RWPE1 (cell line): ENCODE measurements around the gene RBBP7.
"Not testable (repeated sequence)": the region's sequence is repeated elsewhere in the genome, so short reads cannot be mapped to it uniquely, and the experiment has no call there.

Experiments
- CTCF ChIA-PET: fragments of 350-600 bp; sonication (Branson Sonifier 250); formaldehyde crosslinking; extraction: SDS; loops from one replicate; lab custom pipeline; 2021; lab: Yijun Ruan, JAX
- POLR2A ChIA-PET: fragments of 400-600 bp; formaldehyde crosslinking; extraction: SDS; loops from one replicate; lab custom pipeline; 2020; ENCODE audit warnings: antibody characterized with exemption; ENCODE audit not compliant: low non-redundant PET; lab: Yijun Ruan, JAX
- DNase-seq: peaks from one replicate; pipeline ENCODE4 v3.0.0; 2012; ENCODE audit warnings: low spot score
- H3K27ac ChIP-seq: fragments of 450-650 bp; 2 replicates; pipeline ENCODE4 v1.5.1; 2017
- TF ChIP-seq, protein P1 (sequence below): fragments of 450-650 bp; conservative IDR thresholded peaks from 2 replicates; pipeline ENCODE4 v1.5.1; 2017; ENCODE audit warnings: low read depth, mild to moderate bottlenecking

Gene RBBP7

DNA sequence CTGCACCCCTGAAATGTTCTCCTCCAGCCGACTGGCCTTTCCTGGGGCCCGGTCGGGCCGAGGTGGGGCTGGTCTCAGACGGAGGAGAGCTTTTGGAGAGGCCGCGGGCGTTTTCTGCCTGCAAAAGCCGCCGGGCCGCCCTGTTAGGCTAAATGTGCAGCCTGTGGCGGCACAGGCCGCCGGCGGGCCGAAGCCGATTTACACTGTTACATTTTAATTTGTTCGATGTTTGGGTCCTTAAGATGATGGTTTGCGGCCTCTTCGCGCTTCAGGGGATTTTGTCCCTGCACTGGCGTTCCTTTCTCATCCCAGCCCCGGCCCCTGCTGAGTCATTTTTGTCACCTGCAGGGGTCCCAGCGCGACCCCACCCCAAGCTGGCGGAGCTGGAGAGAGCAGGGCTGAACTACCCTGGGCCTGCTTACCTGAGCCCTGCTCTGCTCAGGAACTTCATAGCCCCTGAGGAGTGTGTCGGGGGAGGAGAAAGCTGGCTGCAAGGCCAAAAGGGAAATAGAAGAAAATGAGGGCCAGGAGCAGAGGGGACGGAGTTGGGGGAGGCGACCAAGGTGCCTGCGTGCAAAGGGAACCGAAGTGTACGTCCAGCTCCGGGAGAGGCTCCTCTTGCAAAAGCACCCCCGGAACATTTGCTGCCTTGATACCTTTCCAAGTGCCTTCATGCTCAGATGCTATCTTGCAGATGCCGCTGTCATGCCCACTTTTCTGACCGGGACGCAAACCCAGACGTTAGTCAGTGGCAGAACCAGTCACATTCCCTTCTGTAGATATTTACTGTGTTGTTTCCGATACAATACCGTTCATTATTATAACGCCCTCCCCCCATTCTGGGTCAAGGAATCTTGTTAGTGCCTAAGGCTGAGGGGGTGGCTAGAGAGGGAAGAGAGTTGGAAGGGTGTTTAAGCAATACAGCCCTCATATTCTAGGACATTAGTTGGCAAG is 977 bp upstream of the RBBP7 start:
- ChIA-PET CTCF (interaction anchor here (0.7 kb wide), 1 partner anchor 34 kb away, joined by 3 read pairs; no protein-coding TSS in a partner anchor), POLR2A (no interaction called here)
- DNase-seq, result no peak
- TF ChIP-seq, protein P1, sequence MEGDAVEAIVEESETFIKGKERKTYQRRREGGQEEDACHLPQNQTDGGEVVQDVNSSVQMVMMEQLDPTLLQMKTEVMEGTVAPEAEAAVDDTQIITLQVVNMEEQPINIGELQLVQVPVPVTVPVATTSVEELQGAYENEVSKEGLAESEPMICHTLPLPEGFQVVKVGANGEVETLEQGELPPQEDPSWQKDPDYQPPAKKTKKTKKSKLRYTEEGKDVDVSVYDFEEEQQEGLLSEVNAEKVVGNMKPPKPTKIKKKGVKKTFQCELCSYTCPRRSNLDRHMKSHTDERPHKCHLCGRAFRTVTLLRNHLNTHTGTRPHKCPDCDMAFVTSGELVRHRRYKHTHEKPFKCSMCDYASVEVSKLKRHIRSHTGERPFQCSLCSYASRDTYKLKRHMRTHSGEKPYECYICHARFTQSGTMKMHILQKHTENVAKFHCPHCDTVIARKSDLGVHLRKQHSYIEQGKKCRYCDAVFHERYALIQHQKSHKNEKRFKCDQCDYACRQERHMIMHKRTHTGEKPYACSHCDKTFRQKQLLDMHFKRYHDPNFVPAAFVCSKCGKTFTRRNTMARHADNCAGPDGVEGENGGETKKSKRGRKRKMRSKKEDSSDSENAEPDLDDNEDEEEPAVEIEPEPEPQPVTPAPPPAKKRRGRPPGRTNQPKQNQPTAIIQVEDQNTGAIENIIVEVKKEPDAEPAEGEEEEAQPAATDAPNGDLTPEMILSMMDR, result no peak
- H3K27ac ChIP-seq, result peak overlapping the region; percentile 91

DNA sequence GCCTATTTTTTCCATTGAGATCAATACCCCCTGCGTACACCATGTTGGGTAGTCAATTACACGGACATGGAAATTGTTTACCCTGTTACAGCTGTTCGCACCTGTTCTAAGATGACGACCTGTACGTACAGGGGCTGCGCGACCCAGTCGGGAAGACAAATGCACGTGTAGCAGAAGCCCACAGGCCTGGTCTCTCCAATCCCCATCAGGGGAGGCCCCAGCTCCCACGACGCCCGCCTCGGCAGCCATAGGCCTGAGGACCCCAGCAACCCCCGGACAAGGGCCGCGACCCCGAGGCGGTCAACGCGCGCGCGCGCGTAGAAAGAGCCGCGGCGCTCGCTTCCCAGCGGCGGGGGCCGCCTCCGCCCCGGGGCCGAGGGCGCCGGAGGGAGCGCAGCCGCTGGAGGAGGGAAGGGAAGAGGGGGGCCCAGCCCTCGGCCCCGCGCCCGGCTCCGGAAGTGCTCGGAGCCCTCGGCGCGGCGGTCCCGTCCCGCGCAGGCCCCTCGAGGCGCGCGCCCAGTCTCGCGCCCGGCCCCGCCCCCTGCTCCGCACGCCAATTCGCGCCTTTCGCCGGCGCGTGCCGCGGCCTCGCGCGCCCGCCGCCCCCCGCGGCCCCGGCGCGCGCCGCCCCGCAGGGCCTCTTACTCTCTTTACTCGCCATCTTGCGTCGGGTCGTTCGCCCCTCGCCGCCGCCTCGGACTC is 618 bp downstream of the RBBP7 start:
- POLR2A ChIA-PET, result no interaction called here
- CTCF ChIA-PET, result interaction anchor here (0.7 kb wide), 1 partner anchor 14 kb away, joined by 4 read pairs; no protein-coding TSS in a partner anchor
- TF ChIP-seq, protein P1, result no peak
- DNase-seq, result peak; percentile 5
- peak overlapping the region; percentile 91 for H3K27ac ChIP-seq

DNA sequence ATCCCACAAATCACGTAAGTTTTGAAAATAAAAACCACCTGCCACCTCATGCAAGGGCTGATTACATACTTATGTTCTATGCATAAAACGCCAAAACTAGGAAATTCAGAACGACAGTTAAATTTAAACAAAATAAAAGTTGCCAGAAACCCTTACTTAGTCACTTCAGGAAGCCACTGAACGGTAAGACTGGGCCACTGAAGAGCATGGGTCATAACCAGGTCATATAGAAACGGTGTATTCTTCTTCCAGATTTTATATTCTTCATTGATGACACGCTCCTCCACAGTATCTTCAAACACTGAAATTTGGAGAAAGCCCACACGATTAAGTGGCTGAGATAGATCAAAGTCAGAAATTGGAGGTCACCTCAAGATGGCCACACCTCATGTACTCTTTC is 1.2 kb downstream of the RBBP7 start:
- TF ChIP-seq, protein P1, result no peak
- CTCF ChIA-PET, result interaction anchor here (1.2 kb wide), 1 partner anchor 178 kb away, joined by 3 read pairs; no protein-coding TSS in a partner anchor
- no peak overlapping the region for H3K27ac ChIP-seq
- no peak for DNase-seq
- POLR2A ChIA-PET, result no interaction called here

DNA sequence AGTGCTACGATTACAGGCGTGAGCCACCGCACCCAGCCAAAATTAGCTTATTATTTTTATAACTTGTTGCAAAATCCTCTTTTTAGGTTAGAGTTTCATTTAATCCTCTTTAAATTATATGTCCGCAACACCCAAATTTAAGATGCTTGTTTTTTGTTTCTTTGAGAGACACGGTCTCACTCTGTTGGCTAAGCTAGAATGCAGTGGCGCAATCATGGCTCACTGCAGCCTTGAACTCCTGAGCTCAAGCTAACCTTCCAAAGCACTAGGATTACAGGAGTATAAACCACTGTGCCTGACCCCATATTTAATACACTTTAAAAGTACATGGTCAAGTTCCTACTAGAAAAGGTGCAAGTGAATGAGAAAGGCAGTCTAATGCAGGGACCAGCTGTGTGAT is 2.2 kb downstream of the RBBP7 start:
- ChIA-PET POLR2A (no interaction called here), CTCF (interaction anchor here (1.2 kb wide), 1 partner anchor 179 kb away, joined by 3 read pairs; no protein-coding TSS in a partner anchor)
- DNase-seq, result no peak
- no peak overlapping the region for H3K27ac ChIP-seq
- TF ChIP-seq, protein P1, result no peak

DNA sequence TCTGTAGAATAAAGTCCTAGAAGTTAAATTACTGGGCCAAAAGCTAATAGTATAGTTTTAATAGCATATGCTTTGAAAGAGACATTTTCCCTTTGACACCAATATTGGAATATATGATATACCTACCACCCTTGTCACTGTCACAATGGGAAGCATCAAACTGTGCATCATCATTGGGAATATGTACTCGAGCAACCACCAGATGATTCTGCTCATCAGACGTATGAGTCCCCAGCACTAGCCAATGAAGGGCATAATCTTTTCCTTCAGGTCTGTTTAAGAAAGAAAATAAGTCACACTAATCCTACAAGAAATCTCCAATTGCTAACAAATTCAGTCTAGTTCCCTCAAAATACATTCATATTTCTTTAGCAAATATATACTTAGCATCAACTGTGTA is 7.3 kb downstream of the RBBP7 start:
- H3K27ac ChIP-seq, result no peak overlapping the region
- TF ChIP-seq, protein P1, result no peak
- no peak for DNase-seq
- ChIA-PET CTCF (no interaction called here), POLR2A (no interaction called here)

DNA sequence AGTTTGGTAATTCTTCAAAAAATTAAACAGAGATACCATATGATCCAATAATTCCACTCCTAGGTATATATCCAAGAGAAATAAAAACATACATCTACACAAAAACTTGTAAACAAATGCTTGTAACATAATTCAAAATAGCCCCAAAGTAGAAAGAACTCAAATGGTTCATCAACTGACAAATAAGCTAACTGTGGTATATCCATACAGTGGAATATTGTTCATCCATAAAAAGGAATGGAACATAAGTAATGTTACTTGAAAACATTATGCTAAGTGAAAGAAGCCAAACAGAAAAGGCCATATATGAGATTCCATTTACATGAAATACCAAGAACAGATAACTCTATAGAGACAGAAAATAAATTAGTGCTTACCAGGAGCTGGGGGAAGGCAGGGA is 13.4 kb downstream of the RBBP7 start:
- CTCF ChIA-PET, result interaction anchor here (0.5 kb wide), 1 partner anchor 22 kb away, joined by 3 read pairs; no protein-coding TSS in a partner anchor
- POLR2A ChIA-PET, result no interaction called here
- no peak for DNase-seq
- TF ChIP-seq, protein P1, result no peak
- H3K27ac ChIP-seq, result no peak overlapping the region

DNA sequence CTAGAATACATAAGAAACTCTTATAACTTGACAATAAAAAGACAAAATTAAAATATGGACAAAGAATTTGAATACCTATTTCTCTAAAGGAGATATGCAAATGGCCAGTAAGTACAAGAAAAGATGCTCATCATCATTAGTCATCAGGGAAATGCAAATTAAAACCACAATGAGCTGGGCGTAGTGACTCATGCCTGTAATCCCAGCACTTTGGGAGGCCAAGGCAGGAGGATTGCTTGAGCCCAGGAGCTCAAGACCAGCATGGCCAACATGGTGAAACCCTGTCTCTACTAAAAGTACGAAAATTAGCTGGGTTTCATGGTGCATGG is 14.1 kb downstream of the RBBP7 start:
- DNase-seq, CTCF ChIA-PET, H3K27ac ChIP-seq, POLR2A ChIA-PET: not testable (repeated sequence)
